ENCODE data around the gene LEF1.
"Not testable (repeated sequence)": the region's sequence is repeated elsewhere in the genome, so short reads cannot be mapped to it uniquely, and the experiment has no call there.

Gene LEF1

GRCh38 chr4:108029016-108029720 lies 139.6 kb downstream of the LEF1 start:
- peak; percentile 62 to 71 for DNase-seq

GRCh38 chr4:108024878-108025165 lies 143.9 kb downstream of the LEF1 start:
- DNase-seq = no peak

DNA sequence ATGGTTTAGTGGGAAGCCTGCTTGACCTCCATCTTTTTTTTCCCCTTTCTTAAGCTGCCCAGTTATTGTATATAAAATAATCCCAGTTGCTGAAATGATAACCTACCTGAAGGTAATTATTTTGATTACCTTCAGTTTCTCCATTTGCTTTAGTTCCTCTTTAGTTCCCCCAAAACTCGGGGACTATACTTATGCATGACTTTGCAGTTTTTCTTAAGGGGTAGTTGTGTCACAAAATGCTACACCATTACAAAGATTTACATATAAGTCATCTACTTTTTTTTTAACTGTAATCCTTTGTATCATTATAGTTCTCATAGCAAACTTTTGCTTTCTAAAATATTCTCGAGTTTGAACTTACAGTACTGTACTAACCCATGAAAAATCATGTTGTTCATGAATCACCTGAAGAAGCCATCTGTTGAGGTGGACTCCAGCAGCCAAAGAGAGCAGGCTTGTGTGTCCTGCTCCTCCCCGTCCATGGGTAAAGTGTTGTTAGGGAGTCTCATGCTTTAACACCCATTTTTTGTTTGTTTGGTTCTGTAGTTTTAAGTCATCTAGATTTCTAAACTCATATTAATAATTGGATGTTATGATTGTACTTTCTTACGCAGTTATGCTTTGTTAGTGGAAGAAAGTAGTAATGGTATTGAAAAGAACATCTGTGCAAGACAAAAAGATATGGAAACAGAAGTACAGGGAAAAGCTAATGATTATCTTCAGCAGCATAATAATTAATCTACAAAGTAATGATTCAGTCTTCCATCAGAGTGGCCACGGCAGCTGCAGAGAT lies 144.5 kb downstream of the LEF1 start:
- no peak for DNase-seq

DNA sequence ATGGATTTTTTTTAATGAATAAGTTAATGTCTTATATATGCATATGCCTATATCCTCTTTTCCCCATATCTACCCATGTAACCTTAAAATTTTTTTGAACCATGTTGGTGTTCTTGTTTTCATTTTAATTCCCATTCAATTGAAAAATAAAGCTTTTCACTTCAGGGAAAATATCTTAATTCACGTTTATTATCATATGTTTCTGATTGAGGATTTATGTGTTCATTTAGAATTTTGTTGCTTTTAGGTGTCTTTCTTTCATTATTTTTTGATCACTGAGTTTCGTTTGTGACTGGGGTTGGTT lies 149.9 kb downstream of the LEF1 start:
- DNase-seq = no peak

DNA sequence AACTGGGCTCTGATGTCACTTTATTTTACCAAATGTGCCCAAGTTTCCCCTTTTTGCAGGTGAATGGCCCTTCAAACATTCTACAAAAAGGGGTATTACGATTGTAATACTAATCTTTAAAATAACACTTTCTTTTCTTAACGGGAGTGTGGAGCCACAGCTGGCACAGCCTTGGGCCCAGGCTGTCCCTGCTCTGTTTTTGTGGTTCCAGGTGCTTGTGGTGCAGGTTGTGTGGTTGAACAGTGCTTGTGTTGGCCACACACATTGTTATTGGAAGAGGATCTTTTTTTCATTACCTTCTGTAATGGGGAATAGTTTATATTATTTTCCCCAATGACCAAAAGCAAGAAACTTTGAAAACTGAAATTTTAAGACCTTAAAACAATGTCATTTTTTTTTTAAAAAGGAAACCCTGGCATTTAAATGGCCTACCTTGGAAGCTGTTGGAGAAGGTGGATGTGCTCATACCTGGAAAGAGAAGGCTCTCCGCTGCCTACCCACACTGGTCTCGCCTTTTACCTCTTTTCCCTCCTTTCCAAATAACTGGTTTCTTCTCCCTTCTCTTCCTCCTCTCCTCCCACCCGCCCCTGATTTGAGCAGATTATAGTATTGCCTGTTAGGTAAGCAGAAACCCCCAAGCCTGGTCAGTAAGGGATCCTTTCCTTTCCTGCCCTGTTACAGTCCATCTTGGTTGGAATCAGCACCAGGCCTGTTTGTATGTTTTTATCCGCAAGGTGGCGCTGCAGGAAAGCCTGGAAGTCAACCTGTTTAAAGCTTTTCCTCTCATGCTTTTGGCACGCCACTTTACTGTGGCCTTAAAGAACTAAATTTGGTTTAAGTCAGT lies 150.5 kb downstream of the LEF1 start:
- DNase-seq = peak; percentile 89 to 93

- DNase-seq = no peak
These were observed 154.8 kb downstream of the LEF1 start for GRCh38 chr4:108013955-108014354.

DNA sequence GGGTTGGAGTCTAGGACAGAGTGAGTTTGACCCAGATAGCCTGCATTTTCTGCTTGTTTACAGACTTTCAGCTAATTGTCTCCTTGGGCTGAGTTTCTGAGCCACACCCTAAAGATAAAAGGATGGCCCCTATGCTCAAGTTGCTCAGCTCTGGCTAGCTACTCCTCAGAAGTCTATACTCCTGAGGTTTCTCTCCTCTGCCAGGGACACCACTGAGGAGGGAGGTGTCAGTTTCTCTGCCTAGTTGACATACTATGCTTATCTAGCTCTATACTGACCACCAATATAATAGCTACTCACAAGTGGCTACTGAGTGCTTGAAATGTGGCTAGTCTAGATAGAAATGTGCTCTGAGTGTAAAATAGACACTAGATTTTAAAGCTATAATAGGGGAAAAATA lies 155.4 kb downstream of the LEF1 start:
- DNase-seq = no peak

DNA sequence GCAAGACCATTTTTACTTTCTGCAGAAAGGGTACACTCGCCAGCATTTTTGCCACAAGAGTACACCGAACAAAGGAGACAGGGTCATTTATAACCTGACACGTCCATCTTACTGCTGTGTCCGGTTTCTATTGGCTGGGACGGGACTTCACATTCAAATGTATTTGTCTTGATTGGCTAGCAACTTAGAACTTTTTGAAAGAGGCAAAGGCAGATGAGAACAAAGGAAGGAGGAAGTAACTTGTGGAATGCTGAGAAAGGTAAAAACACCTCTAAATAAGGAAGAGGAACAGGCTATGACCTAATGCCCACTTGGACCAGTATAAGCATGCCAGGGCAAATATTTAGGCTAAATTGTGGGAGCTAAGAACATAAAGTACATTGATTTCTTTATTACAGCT lies 156.3 kb downstream of the LEF1 start:
- DNase-seq = not testable (repeated sequence)

- no peak for DNase-seq
These were observed 158.6 kb downstream of the LEF1 start for GRCh38 chr4:108010167-108010566.

GRCh38 chr4:108008721-108009120 lies 160.0 kb downstream of the LEF1 start:
- no peak for DNase-seq

DNA sequence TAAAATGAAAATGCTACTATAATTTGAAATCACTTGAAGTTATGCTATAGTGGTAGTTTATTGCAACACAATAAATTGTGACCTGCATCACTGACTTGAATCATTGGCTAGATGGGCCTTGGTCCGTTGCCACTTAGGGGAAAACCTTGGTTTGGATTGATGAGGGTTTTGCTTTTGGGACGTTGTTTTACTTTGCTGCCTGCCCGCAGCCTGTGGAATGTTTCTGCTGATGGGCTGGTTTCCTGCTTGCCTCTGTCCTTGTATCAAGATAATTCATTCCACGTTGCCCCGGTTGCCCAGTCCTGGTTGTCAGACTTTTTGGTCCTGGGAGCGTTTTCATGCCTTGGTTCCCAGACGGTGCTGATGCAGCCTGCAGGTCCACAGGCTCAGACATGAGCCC lies 160.7 kb downstream of the LEF1 start:
- DNase-seq = no peak

- no peak for DNase-seq
These were observed 162.4 kb downstream of the LEF1 start for GRCh38 chr4:108006361-108006760.

DNA sequence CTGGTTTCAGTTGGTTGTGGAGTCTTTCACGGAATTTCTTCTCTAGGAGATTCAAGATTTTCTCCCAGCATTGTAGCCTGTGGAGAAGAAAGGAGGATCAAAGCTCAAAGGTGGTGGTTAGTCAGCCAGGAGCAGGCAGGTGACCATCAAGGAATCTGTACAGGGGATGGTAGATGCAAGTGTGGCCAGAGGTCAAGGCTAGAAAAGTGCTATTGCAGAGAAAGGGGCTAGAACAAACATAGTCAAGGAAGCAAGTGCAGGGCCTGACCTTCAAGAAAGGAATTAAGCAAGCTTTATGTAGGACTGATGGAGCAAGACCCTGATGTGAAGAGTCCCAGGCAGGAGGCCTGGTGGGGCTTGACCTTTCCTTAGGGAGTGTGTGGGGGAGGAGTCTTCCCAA lies 162.9 kb downstream of the LEF1 start:
- no peak for DNase-seq

GRCh38 chr4:108004646-108005045 lies 164.1 kb downstream of the LEF1 start:
- DNase-seq = no peak

- DNase-seq = no peak
These were observed 164.7 kb downstream of the LEF1 start for GRCh38 chr4:108003982-108004515.

DNA sequence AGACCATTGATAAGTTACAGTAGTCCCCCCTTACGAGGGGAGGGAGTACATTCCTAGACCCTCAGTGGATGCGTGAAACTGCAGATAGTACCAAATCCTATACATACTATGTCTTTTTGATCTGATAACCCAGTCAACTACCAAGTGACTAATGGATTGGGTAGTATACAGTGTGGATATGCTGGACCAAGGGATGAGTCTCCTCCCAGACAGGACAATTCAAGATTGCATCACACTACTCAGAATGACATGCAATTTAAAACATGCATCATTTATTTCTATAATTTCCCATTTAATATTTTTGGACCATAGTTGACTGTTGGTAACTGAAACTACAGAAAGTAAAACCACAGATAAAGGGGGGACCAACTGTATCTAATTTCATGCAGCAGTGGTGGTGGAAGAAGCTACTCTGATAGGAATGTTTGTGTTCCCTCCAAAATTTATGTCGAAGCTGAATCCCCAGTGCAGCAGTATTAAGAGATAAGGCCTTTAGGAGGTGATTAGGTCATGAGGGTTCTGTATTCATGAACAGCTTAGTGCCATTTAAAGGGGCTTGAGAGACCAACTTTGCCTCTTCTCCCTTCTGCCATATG lies 167.1 kb downstream of the LEF1 start:
- DNase-seq = no peak

DNA sequence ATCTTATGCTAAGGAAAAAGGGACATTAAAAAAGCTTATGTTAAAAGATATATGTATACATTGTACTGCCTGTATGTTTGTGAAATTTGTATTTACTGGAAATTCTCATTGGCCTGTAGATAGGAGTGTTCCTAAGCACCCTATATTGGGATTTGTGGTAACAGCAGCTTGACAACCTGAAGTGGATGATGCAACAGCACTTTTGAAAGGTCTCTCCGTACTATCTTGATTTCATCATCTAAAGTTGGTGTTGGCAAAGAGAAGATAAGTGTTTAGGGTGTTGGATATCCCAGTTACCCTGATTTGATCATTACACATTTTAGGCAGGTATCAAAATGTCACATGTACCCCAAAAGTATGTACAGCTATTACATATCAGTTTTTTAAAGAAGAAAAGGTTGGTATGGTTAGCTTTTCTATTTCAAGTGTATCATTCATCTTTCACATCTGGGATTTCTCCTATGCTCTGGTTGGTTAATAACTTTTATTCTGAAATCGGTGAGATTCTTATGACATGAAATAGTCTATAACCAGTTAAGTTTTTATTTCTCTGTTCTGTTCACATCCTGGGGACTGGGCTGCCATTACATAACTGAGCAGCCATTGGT lies 168.7 kb downstream of the LEF1 start:
- DNase-seq = no peak

DNA sequence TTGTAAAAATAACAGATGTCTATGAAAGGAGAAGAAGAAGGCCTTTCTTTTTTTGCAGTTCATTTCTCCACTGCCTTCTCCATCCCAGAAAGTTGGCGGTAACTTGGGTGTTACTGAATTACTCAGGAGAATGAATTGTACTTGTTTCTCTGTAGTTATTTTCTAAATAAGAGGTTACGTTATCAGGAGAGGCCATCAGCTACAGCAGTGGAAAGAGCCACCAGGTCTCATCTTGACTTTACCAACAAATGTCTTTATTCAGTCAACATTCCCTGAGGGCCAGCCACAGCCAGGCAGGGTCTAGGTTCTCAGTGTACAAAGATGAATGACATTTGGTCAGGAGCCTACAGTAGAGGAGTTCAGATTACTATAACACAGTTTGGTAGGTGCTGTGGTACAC lies 170.9 kb downstream of the LEF1 start:
- no peak for DNase-seq

Measured in activated T-cell treated with anti-CD3 and anti-CD28 coated beads, Interleukin-2, amount 50 U/mL, for 48 hours (primary cell).